ENCODE measurements around the gene ARL8B.

ARL8B gene

DNA sequence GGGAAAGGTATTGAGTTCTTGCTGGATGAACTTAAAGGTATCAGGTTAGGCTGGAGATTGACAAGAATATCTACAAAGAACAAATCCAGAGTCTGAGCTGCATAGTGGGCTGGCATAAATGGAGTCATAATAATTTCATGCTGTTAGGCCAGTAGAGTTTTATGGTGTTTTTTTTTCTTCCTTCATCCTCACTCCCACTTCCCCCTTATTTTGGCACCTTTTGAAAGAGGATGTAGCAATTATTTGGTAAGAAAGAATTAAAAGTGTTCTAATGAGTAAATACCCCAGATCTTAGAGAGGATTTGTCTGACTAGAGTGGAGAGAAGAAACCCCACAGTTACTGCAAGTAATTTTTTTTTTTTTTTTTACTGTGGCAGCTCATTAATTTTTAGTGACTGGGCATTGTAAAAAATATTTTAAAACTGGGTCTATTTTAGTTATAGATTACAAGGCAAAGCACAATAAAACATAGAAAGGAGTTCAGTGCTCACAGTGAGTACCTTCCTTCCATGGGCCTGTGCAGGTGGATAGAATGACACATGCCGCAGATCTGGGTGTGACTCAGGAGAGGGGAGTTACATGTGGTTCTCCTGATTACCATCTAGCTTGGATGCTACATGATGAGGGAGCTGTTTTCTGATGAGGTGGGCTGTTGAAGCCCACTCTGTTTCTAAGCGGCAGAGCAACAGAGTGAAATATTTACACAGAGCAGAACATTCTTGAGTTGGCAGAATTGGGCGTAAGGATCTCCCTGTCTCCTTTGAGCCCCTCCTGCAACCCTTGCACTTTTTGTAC lies 70.7 kb downstream of the ARL8B start:
- Histone ChIP-seq H3K4me3 (ENCODE audit: low read length) (no peak overlapping the region), H3K9ac (ENCODE audit: low read length) (no peak overlapping the region)

DNA sequence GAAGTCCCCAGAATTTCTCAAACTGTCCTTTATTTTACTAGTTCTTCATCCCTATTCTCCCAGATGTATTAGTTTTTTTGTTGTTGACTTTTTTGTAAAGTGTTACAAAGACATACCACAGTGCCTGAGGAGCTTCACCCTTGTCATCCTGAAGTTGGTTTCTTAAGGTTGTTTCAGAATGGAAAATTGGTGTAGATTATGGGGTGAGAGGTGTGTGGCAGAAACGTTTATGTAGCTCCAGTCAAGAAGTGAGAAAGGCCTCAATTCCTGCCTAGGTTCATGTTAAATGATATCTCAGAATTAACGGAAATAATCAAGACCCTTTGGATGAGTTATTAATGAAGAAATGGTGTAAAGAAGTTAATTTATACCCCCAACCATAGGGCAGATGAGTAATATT lies 72.2 kb downstream of the ARL8B start:
- no peaks in the 10 kb centered on the region for H3K36me3 ChIP-seq (ENCODE audit: control insufficient read depth, insufficient read depth, low read length)
- no peak overlapping the region for H3K9ac ChIP-seq (ENCODE audit: low read length)
- no peaks in the 10 kb centered on the region for H3K27me3 ChIP-seq (ENCODE audit: control insufficient read depth, insufficient read depth, low read length)
- no peak overlapping the region for H3K4me3 ChIP-seq (ENCODE audit: low read length)
- no peaks in the 10 kb centered on the region for H3K9me3 ChIP-seq (ENCODE audit: control insufficient read depth, low read length)
- H3K4me1 ChIP-seq (ENCODE audit: control insufficient read depth, insufficient read depth, low read length): peaks cover 19% of the 10 kb centered on the region

More for the DNA sequence above, 70.7 kb downstream of the ARL8B start:
- no peaks in the 10 kb centered on the region for H3K27me3 ChIP-seq (ENCODE audit: control insufficient read depth, insufficient read depth, low read length)
- no peaks in the 10 kb centered on the region for H3K36me3 ChIP-seq (ENCODE audit: control insufficient read depth, insufficient read depth, low read length)
- H3K4me1 ChIP-seq (ENCODE audit: control insufficient read depth, insufficient read depth, low read length): peaks cover 24% of the 10 kb centered on the region
- no peaks in the 10 kb centered on the region for H3K9me3 ChIP-seq (ENCODE audit: control insufficient read depth, low read length)

DNA sequence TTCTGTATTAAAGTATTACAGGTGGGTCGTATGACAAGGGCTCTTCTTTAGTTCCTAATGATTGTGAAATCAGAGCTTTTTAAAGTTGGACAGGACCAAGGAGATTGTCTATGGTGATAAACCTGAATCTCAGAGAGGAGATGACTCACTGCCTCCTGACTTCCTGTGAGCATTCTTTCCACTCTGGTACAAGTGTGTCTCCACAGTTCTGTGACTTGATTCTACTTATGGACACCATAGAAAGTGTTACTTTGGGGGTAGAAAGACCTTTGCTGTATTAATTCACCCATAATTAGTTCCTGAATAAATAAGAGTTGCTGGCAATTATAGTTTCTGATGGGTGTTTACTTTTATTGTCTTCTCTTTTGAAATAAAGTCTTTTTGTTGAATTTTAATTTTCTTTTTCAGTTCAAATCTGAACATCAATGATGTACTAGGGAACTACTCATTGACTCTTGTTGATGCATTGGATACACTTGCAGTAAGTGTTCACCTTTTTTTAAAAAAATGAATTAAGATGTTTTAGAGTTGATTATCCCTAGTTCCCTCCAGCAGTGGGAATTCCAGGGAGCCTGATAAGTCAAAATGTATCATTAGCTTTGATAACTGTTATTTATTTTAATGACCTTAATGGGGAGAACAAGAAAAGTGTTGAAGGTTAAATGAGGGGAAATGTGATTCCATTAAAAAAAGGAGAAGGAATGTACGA lies 72.9 kb downstream of the ARL8B start:
- no peaks in the 10 kb centered on the region for H3K36me3 ChIP-seq (ENCODE audit: control insufficient read depth, insufficient read depth, low read length)

DNA sequence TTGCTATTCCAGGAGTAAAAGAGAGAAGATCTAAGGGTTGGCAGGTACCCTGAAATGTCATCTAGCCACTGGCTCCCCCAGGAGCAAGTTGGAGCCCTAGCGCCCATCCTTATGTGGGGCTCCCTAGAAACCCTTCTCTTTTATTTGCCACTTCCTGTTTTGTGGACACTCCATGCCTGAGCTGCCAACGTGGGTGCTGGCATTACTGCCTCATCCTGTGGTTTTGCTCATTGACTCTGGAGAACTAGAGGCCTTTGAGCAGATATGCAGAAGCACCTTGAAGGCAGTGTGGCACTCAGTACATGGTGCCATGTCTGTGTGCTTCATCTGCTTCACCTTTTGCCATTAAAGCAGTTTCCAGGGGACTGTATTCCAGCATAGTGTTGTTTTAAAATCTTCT lies 73.5 kb downstream of the ARL8B start:
- Histone ChIP-seq H3K9me3 (ENCODE audit: control insufficient read depth, low read length) (no peaks in the 10 kb centered on the region), H3K4me1 (ENCODE audit: control insufficient read depth, insufficient read depth, low read length) (peaks cover 12% of the 10 kb centered on the region), H3K27me3 (ENCODE audit: control insufficient read depth, insufficient read depth, low read length) (no peaks in the 10 kb centered on the region), H3K9ac (ENCODE audit: low read length) (no peak overlapping the region), H3K36me3 (ENCODE audit: control insufficient read depth, insufficient read depth, low read length) (no peaks in the 10 kb centered on the region), H3K4me3 (ENCODE audit: low read length) (no peak overlapping the region)

More for the DNA sequence above, 72.9 kb downstream of the ARL8B start:
- Histone ChIP-seq H3K9me3 (ENCODE audit: control insufficient read depth, low read length) (no peaks in the 10 kb centered on the region), H3K4me3 (ENCODE audit: low read length) (no peak overlapping the region), H3K27me3 (ENCODE audit: control insufficient read depth, insufficient read depth, low read length) (no peaks in the 10 kb centered on the region), H3K9ac (ENCODE audit: low read length) (no peak overlapping the region), H3K4me1 (ENCODE audit: control insufficient read depth, insufficient read depth, low read length) (peaks cover 15% of the 10 kb centered on the region)

DNA sequence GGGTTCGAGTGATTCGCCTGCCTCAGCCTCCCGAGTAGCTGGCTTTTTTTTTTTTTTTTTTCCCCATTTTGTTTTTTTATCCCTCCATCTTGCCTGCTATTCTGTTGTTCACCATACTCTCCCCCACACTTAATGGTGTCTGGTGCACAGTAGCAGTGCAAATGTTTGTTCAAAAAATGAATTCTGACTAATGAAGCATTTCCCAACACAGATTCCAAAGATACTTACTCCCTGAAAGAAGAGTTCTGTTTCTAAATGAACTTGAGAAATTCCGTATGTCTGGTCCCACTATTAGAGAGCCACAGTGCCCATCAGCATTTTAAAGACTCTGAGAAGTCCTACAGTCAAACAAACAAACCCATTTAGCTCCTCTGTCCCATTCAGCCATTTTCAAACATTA lies 74.9 kb downstream of the ARL8B start:
- Histone ChIP-seq H3K36me3 (ENCODE audit: control insufficient read depth, insufficient read depth, low read length) (no peaks in the 10 kb centered on the region), H3K27me3 (ENCODE audit: control insufficient read depth, insufficient read depth, low read length) (no peaks in the 10 kb centered on the region), H3K4me1 (ENCODE audit: control insufficient read depth, insufficient read depth, low read length) (peaks cover 7% of the 10 kb centered on the region), H3K4me3 (ENCODE audit: low read length) (no peak overlapping the region), H3K9me3 (ENCODE audit: control insufficient read depth, low read length) (no peaks in the 10 kb centered on the region), H3K9ac (ENCODE audit: low read length) (no peak overlapping the region)

DNA sequence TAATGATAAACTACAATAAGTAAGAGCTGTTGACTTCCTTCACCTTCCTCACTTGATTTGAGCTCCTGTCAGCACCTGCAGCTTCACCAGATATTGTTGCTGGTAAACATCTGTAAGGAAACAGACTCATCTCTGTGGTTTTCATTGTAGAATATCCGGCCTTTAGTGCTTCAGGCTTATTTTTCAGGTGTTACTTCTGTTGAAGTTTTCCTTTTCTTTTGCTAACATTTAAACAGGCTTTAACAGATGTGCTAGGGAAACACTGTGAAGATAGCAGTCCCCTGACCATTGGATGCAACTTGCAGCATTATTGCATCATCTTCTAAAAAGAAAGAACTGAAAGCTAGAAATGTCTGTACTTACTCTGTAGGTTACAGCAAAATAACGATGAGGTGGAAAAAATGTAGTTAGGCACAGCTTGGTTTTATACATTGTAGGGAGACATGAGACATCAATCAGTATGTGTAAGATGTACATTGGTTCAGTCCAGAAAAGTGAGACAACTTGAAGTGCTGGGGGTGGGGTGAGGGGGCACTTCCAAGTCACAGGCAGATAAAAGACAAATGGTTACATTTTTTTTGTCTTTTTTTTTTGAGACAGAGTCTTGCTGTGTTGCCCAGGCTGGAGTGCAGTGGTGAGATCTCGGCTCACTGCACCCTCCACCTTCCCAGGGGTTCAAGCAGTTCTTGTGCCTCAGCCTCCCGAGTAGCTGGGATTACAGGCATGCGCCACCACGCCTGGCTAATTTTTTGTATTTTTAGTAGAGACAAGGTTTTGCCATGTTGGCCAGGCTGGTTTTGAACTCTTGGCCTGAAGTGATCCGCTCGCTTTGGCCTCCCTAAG lies 75.6 kb downstream of the ARL8B start:
- no peak overlapping the region for H3K9ac ChIP-seq (ENCODE audit: low read length)
- no peaks in the 10 kb centered on the region for H3K36me3 ChIP-seq (ENCODE audit: control insufficient read depth, insufficient read depth, low read length)
- no peak overlapping the region for H3K4me3 ChIP-seq (ENCODE audit: low read length)
- no peaks in the 10 kb centered on the region for H3K9me3 ChIP-seq (ENCODE audit: control insufficient read depth, low read length)
- peaks cover 5% of the 10 kb centered on the region for H3K4me1 ChIP-seq (ENCODE audit: control insufficient read depth, insufficient read depth, low read length)
- H3K27me3 ChIP-seq (ENCODE audit: control insufficient read depth, insufficient read depth, low read length): no peaks in the 10 kb centered on the region

DNA sequence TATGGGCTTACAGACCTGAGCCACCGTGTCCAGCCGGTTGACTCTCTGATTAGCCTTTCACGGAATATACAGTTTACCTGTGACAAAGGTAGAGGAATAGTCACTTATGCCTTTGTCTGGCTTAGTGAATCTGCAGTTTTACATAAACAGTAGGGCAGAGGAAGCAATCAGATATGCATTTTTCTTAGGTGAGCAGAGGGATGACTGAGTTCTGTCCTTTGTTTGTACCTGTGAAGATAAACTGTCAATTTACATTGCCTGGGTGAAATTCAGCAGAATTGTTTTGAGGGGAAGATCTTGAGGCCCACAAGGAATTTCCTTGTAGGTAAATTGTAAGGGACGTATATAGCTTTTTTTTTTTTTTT lies 76.2 kb downstream of the ARL8B start:
- Histone ChIP-seq H3K36me3 (ENCODE audit: control insufficient read depth, insufficient read depth, low read length) (no peaks in the 10 kb centered on the region), H3K4me3 (ENCODE audit: low read length) (no peak overlapping the region), H3K27me3 (ENCODE audit: control insufficient read depth, insufficient read depth, low read length) (no peaks in the 10 kb centered on the region), H3K9ac (ENCODE audit: low read length) (no peak overlapping the region), H3K4me1 (ENCODE audit: control insufficient read depth, insufficient read depth, low read length) (peaks cover 5% of the 10 kb centered on the region), H3K9me3 (ENCODE audit: control insufficient read depth, low read length) (no peaks in the 10 kb centered on the region)

DNA sequence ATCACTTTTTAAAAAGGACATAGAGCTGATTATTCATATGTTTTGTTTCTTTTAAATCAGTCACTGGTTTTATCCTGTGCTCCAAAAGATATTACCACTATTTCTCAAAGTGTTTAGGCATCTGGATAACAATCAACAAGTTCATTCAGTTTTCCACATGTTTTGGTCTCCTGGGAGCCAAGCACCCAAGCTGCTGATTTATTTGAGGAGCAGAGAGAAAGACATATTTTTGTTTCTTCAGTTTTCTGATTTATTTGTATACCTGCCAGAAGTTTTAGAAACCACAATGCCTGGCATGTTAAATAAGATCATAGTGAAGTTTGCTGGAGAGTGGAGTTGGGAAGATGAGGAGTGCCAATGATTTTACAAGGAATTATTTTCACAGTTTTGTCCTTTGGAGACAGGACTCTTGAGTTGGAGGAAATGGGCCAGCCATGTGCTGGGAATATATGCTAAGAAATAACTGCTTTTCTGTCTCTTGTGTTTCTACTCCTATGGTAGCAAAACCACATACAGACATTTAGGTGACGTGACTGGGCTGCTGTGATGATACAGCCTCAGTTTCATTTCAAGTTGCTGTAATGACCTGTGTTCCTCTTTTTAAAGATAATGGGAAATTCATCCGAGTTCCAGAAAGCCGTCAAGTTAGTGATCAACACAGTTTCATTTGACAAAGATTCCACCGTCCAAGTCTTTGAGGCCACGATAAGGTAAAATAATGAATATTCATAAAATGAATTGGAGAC lies 77.1 kb downstream of the ARL8B start:
- H3K4me1 ChIP-seq (ENCODE audit: control insufficient read depth, insufficient read depth, low read length): peaks cover 5% of the 10 kb centered on the region
- H3K36me3 ChIP-seq (ENCODE audit: control insufficient read depth, insufficient read depth, low read length): no peaks in the 10 kb centered on the region
- no peaks in the 10 kb centered on the region for H3K9me3 ChIP-seq (ENCODE audit: control insufficient read depth, low read length)

DNA sequence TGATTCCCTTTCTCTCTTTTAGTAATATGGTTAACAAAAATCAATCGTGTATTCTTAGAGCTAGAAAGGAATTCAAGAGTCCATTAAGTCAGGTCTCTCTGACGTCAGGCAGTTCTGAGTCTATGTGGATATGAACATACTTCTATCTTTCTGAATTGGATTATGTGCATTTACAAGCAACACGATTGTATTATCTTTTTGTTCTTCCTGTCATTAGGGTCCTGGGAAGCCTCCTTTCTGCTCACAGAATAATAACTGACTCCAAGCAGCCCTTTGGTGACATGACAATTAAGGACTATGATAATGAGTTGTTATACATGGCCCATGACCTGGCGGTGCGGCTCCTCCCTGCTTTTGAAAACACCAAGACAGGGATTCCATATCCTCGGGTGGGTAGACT lies 79.4 kb downstream of the ARL8B start:
- H3K27me3 ChIP-seq (ENCODE audit: control insufficient read depth, insufficient read depth, low read length): no peaks in the 10 kb centered on the region
- no peak overlapping the region for H3K9ac ChIP-seq (ENCODE audit: low read length)
- H3K4me3 ChIP-seq (ENCODE audit: low read length): no peak overlapping the region
- no peaks in the 10 kb centered on the region for H3K4me1 ChIP-seq (ENCODE audit: control insufficient read depth, insufficient read depth, low read length)
- no peaks in the 10 kb centered on the region for H3K9me3 ChIP-seq (ENCODE audit: control insufficient read depth, low read length)
- H3K36me3 ChIP-seq (ENCODE audit: control insufficient read depth, insufficient read depth, low read length): peaks cover 4% of the 10 kb centered on the region

More for the DNA sequence above, 77.1 kb downstream of the ARL8B start:
- Histone ChIP-seq H3K27me3 (ENCODE audit: control insufficient read depth, insufficient read depth, low read length) (no peaks in the 10 kb centered on the region), H3K9ac (ENCODE audit: low read length) (no peak overlapping the region), H3K4me3 (ENCODE audit: low read length) (no peak overlapping the region)

DNA sequence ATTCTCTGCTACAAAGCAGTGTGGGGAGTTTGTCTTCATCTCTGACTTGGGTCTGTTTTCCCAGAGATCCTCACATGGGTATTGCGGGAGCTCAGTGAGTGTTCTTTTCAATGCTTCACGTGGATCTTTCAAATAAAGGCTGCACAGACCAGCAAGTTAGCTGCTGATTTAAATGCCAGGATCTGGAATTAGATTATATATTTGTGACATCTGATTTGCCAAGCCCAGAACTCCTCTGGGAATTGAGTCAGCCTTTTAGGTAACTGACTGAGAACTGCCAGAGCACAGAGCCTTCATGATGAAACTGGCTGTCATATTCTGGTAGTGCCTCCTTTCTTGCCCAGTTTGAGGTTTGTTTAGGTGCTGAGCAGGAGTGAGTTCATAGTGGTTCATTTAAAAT lies 80.1 kb downstream of the ARL8B start:
- Histone ChIP-seq H3K9ac (ENCODE audit: low read length) (no peak overlapping the region), H3K27me3 (ENCODE audit: control insufficient read depth, insufficient read depth, low read length) (no peaks in the 10 kb centered on the region), H3K36me3 (ENCODE audit: control insufficient read depth, insufficient read depth, low read length) (peaks cover 4% of the 10 kb centered on the region), H3K9me3 (ENCODE audit: control insufficient read depth, low read length) (no peaks in the 10 kb centered on the region), H3K4me1 (ENCODE audit: control insufficient read depth, insufficient read depth, low read length) (no peaks in the 10 kb centered on the region), H3K4me3 (ENCODE audit: low read length) (no peak overlapping the region)

DNA sequence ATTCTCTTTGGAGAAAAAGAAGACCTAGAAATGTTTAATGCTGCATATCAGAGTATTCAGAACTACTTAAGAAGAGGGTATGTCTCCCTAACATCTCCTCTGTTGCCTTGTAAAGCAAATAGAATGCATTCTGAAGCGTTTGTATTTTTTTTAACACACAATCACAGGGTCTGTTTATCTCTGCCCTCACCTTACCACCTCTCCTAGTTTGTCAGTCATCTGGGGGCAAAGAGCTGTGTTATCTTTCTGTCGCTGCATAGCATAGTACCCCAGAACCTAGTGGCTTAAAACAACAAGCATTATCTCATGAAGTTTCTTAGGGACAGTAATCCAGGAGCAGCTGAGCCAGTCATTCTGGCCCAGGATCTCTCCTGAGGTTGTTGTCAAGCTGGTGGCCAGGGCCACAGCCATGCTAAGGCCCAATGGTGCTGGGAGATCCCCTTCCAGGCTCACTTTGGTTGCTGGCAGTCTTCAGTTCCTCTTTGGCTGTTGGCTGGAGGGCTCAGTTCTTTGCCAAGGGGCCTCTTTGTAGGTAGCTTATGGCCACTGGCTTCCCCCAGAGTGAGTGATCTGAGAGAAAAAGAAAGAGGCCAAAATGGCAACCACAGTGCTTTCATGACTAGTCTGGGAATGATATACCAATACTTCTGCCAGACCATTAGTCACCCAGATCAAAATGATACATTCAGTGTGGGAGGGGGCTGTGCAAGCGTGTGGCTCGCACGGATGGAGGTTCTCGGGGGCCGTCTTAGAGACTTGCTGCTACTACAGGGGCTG lies 83.3 kb downstream of the ARL8B start:
- peaks cover 4% of the 10 kb centered on the region for H3K36me3 ChIP-seq (ENCODE audit: control insufficient read depth, insufficient read depth, low read length)
- H3K27me3 ChIP-seq (ENCODE audit: control insufficient read depth, insufficient read depth, low read length): no peaks in the 10 kb centered on the region
- H3K4me3 ChIP-seq (ENCODE audit: low read length): no peak overlapping the region
- no peaks in the 10 kb centered on the region for H3K9me3 ChIP-seq (ENCODE audit: control insufficient read depth, low read length)
- H3K9ac ChIP-seq (ENCODE audit: low read length): no peak overlapping the region
- H3K4me1 ChIP-seq (ENCODE audit: control insufficient read depth, insufficient read depth, low read length): peaks cover 7% of the 10 kb centered on the region

Measured in mucosa of stomach (tissue), 1 donor.